ENCODE data around the gene ALDH1L1.

The ALDH1L1 gene

GRCh38 chr3:126132751-126133511, 47.5 kb downstream of the ALDH1L1 start:
- Histone ChIP-seq H3K36me3 (ENCODE audit: insufficient read depth, insufficient read length, low read length) (no peaks in the 10 kb centered on the region), H3K9ac (ENCODE audit: insufficient read length, low read depth) (peak overlapping the region; percentile 53)
- peak; percentile 62 for DNase-seq (ENCODE audit: low read depth, low spot score)

GRCh38 chr3:126131881-126132750, 48.3 kb downstream of the ALDH1L1 start:
- no peak for DNase-seq (ENCODE audit: low read depth, low spot score)
- no peaks in the 10 kb centered on the region for H3K9me3 ChIP-seq (ENCODE audit: insufficient read depth, low read length)
- TF ChIP-seq SUZ12 (IDR thresholded peaks at IDR 0.05; ENCODE audit: extremely low read depth, insufficient read depth, insufficient read length) (no peak), YY1 (IDR thresholded peaks at IDR 0.05; ENCODE audit: insufficient read depth, insufficient read length) (no peak), ZNF274 (IDR thresholded peaks at IDR 0.05; ENCODE audit: low read depth, low read length) (no peak)
- no peaks in the 10 kb centered on the region for H3K36me3 ChIP-seq (ENCODE audit: insufficient read depth, insufficient read length, low read length)
- H3K4me1 ChIP-seq (ENCODE audit: insufficient read depth, insufficient read length), result peaks cover 25% of the 10 kb centered on the region
- H3K27me3 ChIP-seq (ENCODE audit: insufficient read depth, insufficient read length), result peaks cover 4% of the 10 kb centered on the region
- peak overlapping the region; percentile 53 for H3K9ac ChIP-seq (ENCODE audit: insufficient read length, low read depth)
- H3K4me3 ChIP-seq (ENCODE audit: insufficient read length, low read depth), result no peak overlapping the region

More at GRCh38 chr3:126132751-126133511, 47.5 kb downstream of the ALDH1L1 start:
- no peaks in the 10 kb centered on the region for H3K9me3 ChIP-seq (ENCODE audit: insufficient read depth, low read length)
- no peak overlapping the region for H3K4me3 ChIP-seq (ENCODE audit: insufficient read length, low read depth)
- peaks cover 4% of the 10 kb centered on the region for H3K27me3 ChIP-seq (ENCODE audit: insufficient read depth, insufficient read length)
- TF ChIP-seq ZNF274 (IDR thresholded peaks at IDR 0.05; ENCODE audit: low read depth, low read length) (no peak), SUZ12 (IDR thresholded peaks at IDR 0.05; ENCODE audit: extremely low read depth, insufficient read depth, insufficient read length) (no peak), YY1 (IDR thresholded peaks at IDR 0.05; ENCODE audit: insufficient read depth, insufficient read length) (no peak)
- peaks cover 25% of the 10 kb centered on the region for H3K4me1 ChIP-seq (ENCODE audit: insufficient read depth, insufficient read length)

- no peak for DNase-seq (ENCODE audit: low read depth, low spot score)
- Histone ChIP-seq H3K4me1 (ENCODE audit: insufficient read depth, insufficient read length) (peaks cover 25% of the 10 kb centered on the region), H3K36me3 (ENCODE audit: insufficient read depth, insufficient read length, low read length) (no peaks in the 10 kb centered on the region), H3K27me3 (ENCODE audit: insufficient read depth, insufficient read length) (peaks cover 4% of the 10 kb centered on the region), H3K9me3 (ENCODE audit: insufficient read depth, low read length) (no peaks in the 10 kb centered on the region), H3K4me3 (ENCODE audit: insufficient read length, low read depth) (no peak overlapping the region), H3K9ac (ENCODE audit: insufficient read length, low read depth) (no peak overlapping the region)
- no peak for TF ChIP-seq SUZ12 (IDR thresholded peaks at IDR 0.05; ENCODE audit: extremely low read depth, insufficient read depth, insufficient read length)
Observed at GRCh38 chr3:126130981-126131745, 49.2 kb downstream of the ALDH1L1 start.

GRCh38 chr3:126130081-126130855, 50.1 kb downstream of the ALDH1L1 start:
- no peak overlapping the region for H3K9ac ChIP-seq (ENCODE audit: insufficient read length, low read depth)
- H3K4me3 ChIP-seq (ENCODE audit: insufficient read length, low read depth), result no peak overlapping the region
- H3K9me3 ChIP-seq (ENCODE audit: insufficient read depth, low read length), result no peaks in the 10 kb centered on the region
- peaks cover 25% of the 10 kb centered on the region for H3K4me1 ChIP-seq (ENCODE audit: insufficient read depth, insufficient read length)
- peaks cover 4% of the 10 kb centered on the region for H3K27me3 ChIP-seq (ENCODE audit: insufficient read depth, insufficient read length)
- TF ChIP-seq ZNF274 (IDR thresholded peaks at IDR 0.05; ENCODE audit: low read depth, low read length) (no peak), YY1 (IDR thresholded peaks at IDR 0.05; ENCODE audit: insufficient read depth, insufficient read length) (no peak), SUZ12 (IDR thresholded peaks at IDR 0.05; ENCODE audit: extremely low read depth, insufficient read depth, insufficient read length) (no peak)
- H3K36me3 ChIP-seq (ENCODE audit: insufficient read depth, insufficient read length, low read length), result no peaks in the 10 kb centered on the region
- no peak for DNase-seq (ENCODE audit: low read depth, low spot score)

- Histone ChIP-seq H3K4me1 (ENCODE audit: insufficient read depth, insufficient read length) (peaks cover 23% of the 10 kb centered on the region), H3K27me3 (ENCODE audit: insufficient read depth, insufficient read length) (peaks cover 4% of the 10 kb centered on the region), H3K9me3 (ENCODE audit: insufficient read depth, low read length) (no peaks in the 10 kb centered on the region), H3K4me3 (ENCODE audit: insufficient read length, low read depth) (no peak overlapping the region), H3K36me3 (ENCODE audit: insufficient read depth, insufficient read length, low read length) (no peaks in the 10 kb centered on the region), H3K9ac (ENCODE audit: insufficient read length, low read depth) (no peak overlapping the region)
- DNase-seq (ENCODE audit: low read depth, low spot score), result no peak
- TF ChIP-seq YY1 (IDR thresholded peaks at IDR 0.05; ENCODE audit: insufficient read depth, insufficient read length), result no peak
- no peak for TF ChIP-seq ZNF274 (IDR thresholded peaks at IDR 0.05; ENCODE audit: low read depth, low read length)
- TF ChIP-seq SUZ12 (IDR thresholded peaks at IDR 0.05; ENCODE audit: extremely low read depth, insufficient read depth, insufficient read length), result no peak
Observed at GRCh38 chr3:126129398-126129891, 50.9 kb downstream of the ALDH1L1 start.
